Nephron (organoid): Measurements from ENCODE around the gene SUV39H1.
"Not testable (repeated sequence)": the region's sequence is repeated elsewhere in the genome, so short reads cannot be mapped to it uniquely, and the experiment has no call there.

Source experiments
- H3K27ac Mint-ChIP-seq, 3 experiments: 2 replicates each; pipeline ENCODE4 v1.8.0; 2020; ENCODE audit warnings: mixed read lengths in 3 of 3, mild to moderate bottlenecking in 2 of 3, moderate library complexity in 1 of 3
- H3K27me3 Mint-ChIP-seq: 2 replicates; pipeline ENCODE4 v1.8.0; 2021; ENCODE audit warnings: low read depth, mild to moderate bottlenecking, moderate library complexity, mixed read lengths
- H3K36me3 Mint-ChIP-seq: 2 replicates; pipeline ENCODE4 v1.8.0; 2020; ENCODE audit warnings: low read depth, mixed read lengths
- H3K4me1 Mint-ChIP-seq: 2 replicates; pipeline ENCODE4 v1.8.0; 2020; ENCODE audit warnings: mixed read lengths
- H3K4me3 Mint-ChIP-seq, 3 experiments: 2 replicates each; pipeline ENCODE4 v1.8.0; 2020; ENCODE audit warnings: mild to moderate bottlenecking in 3 of 3, mixed read lengths in 3 of 3, moderate library complexity in 2 of 3
- H3K9me3 Mint-ChIP-seq: 2 replicates; pipeline ENCODE4 v1.8.0; 2020; ENCODE audit warnings: mixed read lengths
- CTCF ChIP-seq, 3 experiments: fragments of 200-600 bp; sonication (generic); IDR thresholded peaks; one replicate each; pipeline ENCODE4 v1.5.0; 2021; ENCODE audit warnings: antibody characterized with exemption in 3 of 3; ENCODE audit not compliant: unreplicated experiment in 3 of 3

Gene SUV39H1

GRCh38 chrX:48664156-48664555, 32.4 kb upstream of the SUV39H1 start:
- H3K27ac Mint-ChIP-seq = no peak overlapping the region
- H3K4me1 Mint-ChIP-seq = no peaks in the 10 kb centered on the region
- TF ChIP-seq CTCF (IDR thresholded peaks at IDR 0.05; ENCODE audit: unreplicated experiment in 3 of 3) = no peak
- H3K36me3 Mint-ChIP-seq = peaks cover 7% of the 10 kb centered on the region
- H3K4me3 Mint-ChIP-seq = no peak overlapping the region
- H3K27me3 Mint-ChIP-seq = no peaks in the 10 kb centered on the region
- peaks cover 10% of the 10 kb centered on the region for H3K9me3 Mint-ChIP-seq

DNA sequence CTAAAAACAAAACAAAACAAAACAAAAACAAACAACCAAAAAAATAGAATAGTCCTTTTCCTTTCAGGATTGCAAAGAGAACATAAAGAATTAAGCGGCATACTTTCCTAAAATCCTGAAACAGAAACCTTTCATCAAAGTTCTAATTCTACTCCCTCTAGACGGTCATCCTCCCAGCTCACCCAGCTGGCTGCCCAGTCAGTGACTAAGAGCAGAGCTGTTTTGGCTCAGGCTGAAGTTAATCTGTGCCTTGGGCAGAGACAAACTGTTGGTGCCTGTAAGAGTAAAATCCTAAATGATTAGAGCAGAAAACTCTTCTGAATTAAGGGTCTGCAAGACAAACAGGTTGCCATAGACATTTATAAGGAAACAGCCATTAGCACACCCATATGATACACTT, 30.5 kb upstream of the SUV39H1 start:
- no peak overlapping the region for H3K27ac Mint-ChIP-seq
- peaks cover 2% of the 10 kb centered on the region for H3K36me3 Mint-ChIP-seq
- H3K9me3 Mint-ChIP-seq = peaks cover 5% of the 10 kb centered on the region
- TF ChIP-seq CTCF (IDR thresholded peaks at IDR 0.05; ENCODE audit: unreplicated experiment in 3 of 3) = no peak
- H3K4me3 Mint-ChIP-seq = no peak overlapping the region
- no peaks in the 10 kb centered on the region for H3K27me3 Mint-ChIP-seq
- H3K4me1 Mint-ChIP-seq = no peaks in the 10 kb centered on the region

DNA sequence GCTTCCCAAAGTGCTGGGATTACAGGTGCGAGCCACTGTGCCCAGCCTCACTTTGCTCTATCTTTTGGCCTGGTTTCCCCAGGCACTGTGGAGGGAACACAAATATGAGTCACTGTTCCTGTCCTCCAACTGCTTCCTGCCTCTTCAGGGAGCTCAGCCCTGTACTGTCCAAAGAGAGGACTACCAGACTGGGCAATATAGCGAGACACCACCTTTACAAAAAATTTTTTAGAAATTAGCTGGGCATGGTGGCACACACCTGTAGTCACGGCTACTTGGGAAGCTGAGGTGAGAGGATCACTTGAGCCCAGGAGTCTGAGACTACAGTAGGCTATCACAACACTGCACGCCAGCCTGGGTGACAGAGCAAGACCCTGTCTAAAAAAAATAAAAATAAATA, 29.9 kb upstream of the SUV39H1 start:
- Mint-ChIP-seq H3K27ac (no peak overlapping the region), H3K27me3 (no peaks in the 10 kb centered on the region)

DNA sequence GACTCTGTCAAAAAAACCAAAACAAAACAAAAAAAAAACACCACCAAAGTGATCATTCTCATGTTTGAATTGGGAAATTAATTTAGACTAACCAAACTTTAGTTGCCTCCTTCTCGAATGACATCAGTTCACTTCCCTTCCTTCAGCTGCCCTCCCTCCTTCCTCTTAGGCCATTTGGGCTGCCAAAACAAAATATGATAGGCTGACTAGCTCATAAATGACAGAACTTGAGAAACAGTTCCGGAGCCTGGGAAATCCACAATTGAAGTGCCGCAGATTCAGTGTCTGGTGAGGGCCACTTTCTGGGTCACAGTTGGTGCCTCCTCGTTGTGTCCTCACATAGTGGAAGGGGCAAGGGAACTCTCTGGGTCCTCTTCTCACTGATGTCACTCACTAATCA, 29.0 kb upstream of the SUV39H1 start:
- Mint-ChIP-seq H3K27me3 (no peaks in the 10 kb centered on the region), H3K36me3 (no peaks in the 10 kb centered on the region), H3K4me1 (no peaks in the 10 kb centered on the region), H3K9me3 (peaks cover 2% of the 10 kb centered on the region), H3K4me3 (no peak overlapping the region), H3K27ac (no peak overlapping the region)
- TF ChIP-seq CTCF (IDR thresholded peaks at IDR 0.05; ENCODE audit: unreplicated experiment in 3 of 3) = no peak

More for the DNA sequence above, 29.9 kb upstream of the SUV39H1 start:
- Mint-ChIP-seq H3K9me3 (no peaks in the 10 kb centered on the region), H3K4me3 (no peak overlapping the region), H3K4me1 (no peaks in the 10 kb centered on the region), H3K36me3 (no peaks in the 10 kb centered on the region)
- TF ChIP-seq CTCF (IDR thresholded peaks at IDR 0.05; ENCODE audit: unreplicated experiment in 3 of 3) = no peak

- H3K4me3 Mint-ChIP-seq, H3K27ac Mint-ChIP-seq, H3K27me3 Mint-ChIP-seq, H3K9me3 Mint-ChIP-seq, H3K4me1 Mint-ChIP-seq, H3K36me3 Mint-ChIP-seq: not testable (repeated sequence)
Observed at GRCh38 chrX:48668187-48668586, 28.3 kb upstream of the SUV39H1 start.

GRCh38 chrX:48676106-48676892, 20.2 kb upstream of the SUV39H1 start:
- peaks cover 17% of the 10 kb centered on the region for H3K4me1 Mint-ChIP-seq
- peak overlapping the region; percentile 46 to 94 (median 85) for H3K27ac Mint-ChIP-seq
- H3K9me3 Mint-ChIP-seq = peaks cover 9% of the 10 kb centered on the region
- TF ChIP-seq CTCF (IDR thresholded peaks at IDR 0.05; ENCODE audit: unreplicated experiment in 3 of 3) = no peak
- H3K4me3 Mint-ChIP-seq = peak overlapping the region; percentile 91 to 97 (median 95)
- H3K27me3 Mint-ChIP-seq = no peaks in the 10 kb centered on the region
- H3K36me3 Mint-ChIP-seq = no peaks in the 10 kb centered on the region
